Natural killer cell treated with Interleukin-12 subunit alpha and Interleukin-12 subunit beta and Interleukin-15 and Interleukin-18, amount 100 ng/mL, for 72 hours (primary cell): Measurements from ENCODE around the gene AOAH. TPM values are rescaled to one million over a fixed set of nuclear protein-coding genes. Genes with fewer than 3 reads are reported as not detected.

ENCODE experiments used
- ATAC-seq, 2 donors: fragments of 150-1000 bp; cut with Tn5 transposase in 1 of 2; sonication (Bioruptor Pico), chemical (Tn5 transposase) in 1 of 2; 2 replicates each; pipeline ENCODE4 v1.10.0; 2021
- DNase-seq: peaks from one replicate; pipeline ENCODE4 v3.0.0; 2022; ENCODE audit warnings: low spot score
- H3K27ac Mint-ChIP-seq, 2 donors: 1 replicate in 1 of 2; 2 replicates in 1 of 2; pipeline ENCODE4 v1.8.0; 2022; ENCODE audit warnings: mixed read lengths in 2 of 2, mild to moderate bottlenecking in 1 of 2, moderate library complexity in 1 of 2
- H3K27me3 Mint-ChIP-seq, 2 donors: 1 replicate in 1 of 2; 2 replicates in 1 of 2; pipeline ENCODE4 v1.8.0; 2022; ENCODE audit warnings: mixed read lengths in 2 of 2
- H3K36me3 Mint-ChIP-seq: one replicate; pipeline ENCODE4 v1.8.0; 2022; ENCODE audit warnings: mixed read lengths
- H3K4me1 Mint-ChIP-seq, 2 donors: 1 replicate in 1 of 2; 2 replicates in 1 of 2; pipeline ENCODE4 v1.8.0; 2022; ENCODE audit warnings: low read depth in 2 of 2, mixed read lengths in 2 of 2, mild to moderate bottlenecking in 1 of 2
- H3K4me3 Mint-ChIP-seq: one replicate; pipeline ENCODE4 v1.8.0; 2022; ENCODE audit warnings: mixed read lengths
- H3K9me3 Mint-ChIP-seq: 2 replicates; pipeline ENCODE4 v1.8.0; 2022; ENCODE audit warnings: mixed read lengths
- total RNA-seq, 2 donors: library from RNA; stranded (reverse); gene quantifications; one replicate each; pipeline ENCODE4 v1.2.3, GENCODE V29; 2022

Gene AOAH
- total RNA-seq, 2 donors from 2014 or later = 108 to 136 TPM

- peak; percentile 73 for DNase-seq
- H3K27me3 Mint-ChIP-seq = no peaks in the 10 kb centered on the region
- ATAC-seq = peak; percentile 75 to 82
- peak overlapping the region; percentile 62 for H3K4me3 Mint-ChIP-seq
- H3K4me1 Mint-ChIP-seq = peaks cover 66 to 73% of the 10 kb centered on the region in 2 donors
- H3K9me3 Mint-ChIP-seq = peaks cover 3% of the 10 kb centered on the region
- H3K36me3 Mint-ChIP-seq = peaks cover 64% of the 10 kb centered on the region
- peak overlapping the region; percentile 100 for H3K27ac Mint-ChIP-seq
These were observed 53.5 kb downstream of the AOAH start for GRCh38 chr7:36670585-36671431.

DNA sequence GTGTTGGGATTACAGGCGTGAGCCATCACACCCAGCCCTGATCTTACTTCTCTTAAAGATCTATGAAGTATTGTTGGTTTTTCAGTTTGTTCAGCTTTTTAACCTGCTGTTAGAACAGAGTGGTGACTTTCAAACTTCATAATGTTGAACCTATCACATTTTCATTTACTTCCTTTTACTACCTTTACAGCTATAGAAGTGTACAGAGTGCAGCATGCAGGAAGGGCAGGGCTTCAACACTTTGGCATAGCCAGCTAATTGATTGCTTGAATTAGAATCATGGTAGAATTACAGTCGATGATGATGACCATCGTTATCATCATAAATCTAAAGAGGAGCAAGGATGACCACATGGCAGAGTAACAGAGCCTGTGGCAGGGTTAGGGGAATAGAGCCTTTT, 55.5 kb downstream of the AOAH start:
- Mint-ChIP-seq H3K36me3 (peaks cover 70% of the 10 kb centered on the region), H3K4me1 (peaks cover 67 to 76% of the 10 kb centered on the region in 2 donors), H3K27me3 (no peaks in the 10 kb centered on the region), H3K9me3 (peaks cover 9% of the 10 kb centered on the region), H3K27ac (peak overlapping the region; percentile 100), H3K4me3 (peak overlapping the region; percentile 59)
- no peak for ATAC-seq
- no peak for DNase-seq

- H3K9me3 Mint-ChIP-seq = peaks cover 12% of the 10 kb centered on the region
- ATAC-seq (no peak), DNase-seq (no peak)
- H3K36me3 Mint-ChIP-seq = peaks cover 72% of the 10 kb centered on the region
- no peaks in the 10 kb centered on the region for H3K27me3 Mint-ChIP-seq
- peak overlapping the region; percentile 69 for H3K4me3 Mint-ChIP-seq
- H3K4me1 Mint-ChIP-seq = peaks cover 69 to 82% of the 10 kb centered on the region in 2 donors
- peak overlapping the region; percentile 100 for H3K27ac Mint-ChIP-seq
These were observed 56.2 kb downstream of the AOAH start for GRCh38 chr7:36668080-36668479.

- Mint-ChIP-seq H3K4me3 (peak overlapping the region; percentile 69), H3K4me1 (peaks cover 74 to 87% of the 10 kb centered on the region in 2 donors), H3K27me3 (no peaks in the 10 kb centered on the region), H3K27ac (peak overlapping the region; percentile 100), H3K9me3 (peaks cover 12% of the 10 kb centered on the region), H3K36me3 (peaks cover 70% of the 10 kb centered on the region)
- ATAC-seq = no peak
- no peak for DNase-seq
These were observed 57.1 kb downstream of the AOAH start for GRCh38 chr7:36667007-36667745.

DNA sequence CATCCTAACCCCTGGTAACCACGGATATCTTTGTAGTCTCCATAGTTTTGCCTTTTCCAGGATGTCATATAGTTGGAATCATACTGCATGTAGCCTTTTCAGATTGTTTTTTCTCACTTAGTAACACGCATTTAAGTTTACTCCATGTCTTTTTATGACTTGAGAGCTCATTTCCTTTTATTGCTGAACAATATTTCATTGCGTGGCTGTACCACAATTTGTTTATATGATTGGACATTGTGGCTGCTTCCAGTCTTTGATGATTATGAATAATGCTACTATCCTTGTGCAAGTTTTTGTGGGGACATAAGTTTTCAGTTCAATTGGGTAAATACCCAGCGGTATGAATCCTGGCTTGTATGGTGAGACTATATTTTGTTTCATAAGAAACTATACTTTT, 60.8 kb downstream of the AOAH start:
- H3K36me3 Mint-ChIP-seq = peaks cover 62% of the 10 kb centered on the region
- DNase-seq (no peak), ATAC-seq (no peak)
- no peaks in the 10 kb centered on the region for H3K27me3 Mint-ChIP-seq
- H3K4me1 Mint-ChIP-seq = peaks cover 70 to 81% of the 10 kb centered on the region in 2 donors
- peak overlapping the region; percentile 100 for H3K27ac Mint-ChIP-seq
- H3K4me3 Mint-ChIP-seq = no peak overlapping the region
- peaks cover 9% of the 10 kb centered on the region for H3K9me3 Mint-ChIP-seq

DNA sequence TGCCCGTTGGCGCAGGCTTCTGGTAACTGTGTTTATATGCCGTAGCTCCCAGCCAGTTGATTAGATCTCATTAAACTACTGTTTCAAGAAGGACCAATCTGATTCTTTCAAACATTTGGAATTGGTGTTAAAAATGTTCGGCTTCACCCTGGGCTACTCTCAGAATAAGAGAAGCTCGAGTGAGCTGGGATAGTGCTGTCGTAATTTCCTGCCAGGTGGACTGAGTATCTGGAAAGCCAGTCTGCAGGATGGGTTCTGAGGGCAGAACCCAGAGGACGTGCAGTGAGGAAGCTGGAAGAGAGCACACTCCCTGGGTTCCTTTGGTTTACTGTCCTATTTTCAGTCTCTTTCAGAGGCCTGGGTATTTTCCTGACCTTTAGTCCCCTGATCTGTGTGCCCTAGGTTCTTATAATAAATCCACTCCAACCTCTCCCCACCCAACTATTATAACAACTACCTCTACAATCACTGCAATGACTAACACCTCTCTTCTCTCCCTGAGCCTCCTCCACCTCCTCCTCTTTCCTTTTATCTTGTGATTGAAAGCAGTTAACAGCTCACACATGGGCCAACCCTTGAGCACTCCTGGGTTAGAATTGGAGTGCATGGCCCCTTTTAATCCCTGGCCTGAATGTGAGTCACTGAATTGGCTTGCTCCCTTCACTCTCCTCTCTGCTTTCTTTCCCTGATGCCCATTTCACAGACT, 63.0 kb downstream of the AOAH start:
- peak overlapping the region; percentile 100 for H3K27ac Mint-ChIP-seq
- H3K9me3 Mint-ChIP-seq = peaks cover 11% of the 10 kb centered on the region
- peaks cover 52% of the 10 kb centered on the region for H3K36me3 Mint-ChIP-seq
- DNase-seq = no peak
- no peak for ATAC-seq
- H3K4me1 Mint-ChIP-seq = peaks cover 66 to 83% of the 10 kb centered on the region in 2 donors
- no peaks in the 10 kb centered on the region for H3K27me3 Mint-ChIP-seq
- peak overlapping the region; percentile 33 for H3K4me3 Mint-ChIP-seq

DNA sequence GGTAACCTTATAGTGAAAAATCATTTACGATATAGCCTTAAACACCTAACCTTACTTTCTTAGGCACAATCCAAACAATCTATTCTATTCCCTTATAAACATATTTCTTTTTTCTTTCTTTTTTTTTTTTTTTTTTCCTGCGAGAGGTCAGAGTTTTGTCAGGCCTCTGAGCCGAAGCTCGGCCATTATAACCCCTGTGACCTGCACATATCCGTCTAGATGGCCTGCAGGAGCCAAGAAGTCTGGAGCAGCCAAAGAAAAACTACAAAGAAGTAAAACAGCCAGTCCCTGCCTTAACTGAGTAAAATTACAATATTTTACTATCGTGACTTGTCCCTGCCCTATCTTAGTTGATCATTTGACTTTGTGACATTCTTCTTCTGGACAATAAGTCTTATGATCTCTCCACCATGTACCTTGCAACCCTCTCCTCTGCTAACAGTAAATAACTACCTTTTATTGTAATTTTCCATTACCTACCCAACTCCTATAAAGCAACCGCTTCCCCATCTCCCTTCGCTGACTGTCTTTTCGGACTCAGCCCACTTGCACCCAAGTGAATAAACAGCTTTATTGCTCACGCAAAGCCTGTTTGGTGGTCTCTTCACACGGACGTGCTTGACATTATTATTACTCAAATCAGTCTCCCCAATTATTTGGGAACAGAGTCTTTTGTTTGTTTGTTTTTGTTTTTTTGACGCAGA, 64.5 kb downstream of the AOAH start:
- Mint-ChIP-seq H3K27ac (peak overlapping the region; percentile 100), H3K4me3 (no peak overlapping the region), H3K36me3 (peaks cover 52% of the 10 kb centered on the region), H3K9me3 (peaks cover 18% of the 10 kb centered on the region), H3K4me1 (peaks cover 74 to 86% of the 10 kb centered on the region in 2 donors), H3K27me3 (no peaks in the 10 kb centered on the region)
- DNase-seq (no peak), ATAC-seq (no peak)

- peak overlapping the region; percentile 96 for H3K4me3 Mint-ChIP-seq
- H3K36me3 Mint-ChIP-seq = peaks cover 52% of the 10 kb centered on the region
- peaks cover 74 to 86% of the 10 kb centered on the region in 2 donors for H3K4me1 Mint-ChIP-seq
- H3K27ac Mint-ChIP-seq = peak overlapping the region; percentile 100
- H3K9me3 Mint-ChIP-seq = peaks cover 12% of the 10 kb centered on the region
- ATAC-seq (peak; percentile 56 to 67), DNase-seq (no peak)
- H3K27me3 Mint-ChIP-seq = no peaks in the 10 kb centered on the region
These were observed 65.2 kb downstream of the AOAH start for GRCh38 chr7:36659172-36659516.

- peak overlapping the region; percentile 100 for H3K27ac Mint-ChIP-seq
- peak overlapping the region; percentile 96 for H3K4me3 Mint-ChIP-seq
- no peaks in the 10 kb centered on the region for H3K27me3 Mint-ChIP-seq
- H3K36me3 Mint-ChIP-seq = peaks cover 53% of the 10 kb centered on the region
- DNase-seq = peak; percentile 88
- peaks cover 12% of the 10 kb centered on the region for H3K9me3 Mint-ChIP-seq
- peak; percentile 86 to 91 for ATAC-seq
- peaks cover 78 to 86% of the 10 kb centered on the region in 2 donors for H3K4me1 Mint-ChIP-seq
These were observed 65.7 kb downstream of the AOAH start for GRCh38 chr7:36658335-36659171.

GRCh38 chr7:36657036-36657660, 67.1 kb downstream of the AOAH start:
- Mint-ChIP-seq H3K36me3 (peaks cover 54% of the 10 kb centered on the region), H3K4me3 (peak overlapping the region; percentile 96), H3K27ac (peak overlapping the region; percentile 100), H3K4me1 (peaks cover 78 to 88% of the 10 kb centered on the region in 2 donors), H3K27me3 (no peaks in the 10 kb centered on the region), H3K9me3 (peaks cover 9% of the 10 kb centered on the region)
- ATAC-seq (peak; percentile 77 to 80), DNase-seq (peak; percentile 85)

- Mint-ChIP-seq H3K27me3 (no peaks in the 10 kb centered on the region), H3K27ac (peak overlapping the region; percentile 100), H3K36me3 (peaks cover 60% of the 10 kb centered on the region), H3K4me3 (peak overlapping the region; percentile 96), H3K4me1 (peaks cover 87 to 99% of the 10 kb centered on the region in 2 donors), H3K9me3 (peaks cover 12% of the 10 kb centered on the region)
- DNase-seq = no peak
- no peak for ATAC-seq
These were observed 69.9 kb downstream of the AOAH start for GRCh38 chr7:36654436-36654835.

DNA sequence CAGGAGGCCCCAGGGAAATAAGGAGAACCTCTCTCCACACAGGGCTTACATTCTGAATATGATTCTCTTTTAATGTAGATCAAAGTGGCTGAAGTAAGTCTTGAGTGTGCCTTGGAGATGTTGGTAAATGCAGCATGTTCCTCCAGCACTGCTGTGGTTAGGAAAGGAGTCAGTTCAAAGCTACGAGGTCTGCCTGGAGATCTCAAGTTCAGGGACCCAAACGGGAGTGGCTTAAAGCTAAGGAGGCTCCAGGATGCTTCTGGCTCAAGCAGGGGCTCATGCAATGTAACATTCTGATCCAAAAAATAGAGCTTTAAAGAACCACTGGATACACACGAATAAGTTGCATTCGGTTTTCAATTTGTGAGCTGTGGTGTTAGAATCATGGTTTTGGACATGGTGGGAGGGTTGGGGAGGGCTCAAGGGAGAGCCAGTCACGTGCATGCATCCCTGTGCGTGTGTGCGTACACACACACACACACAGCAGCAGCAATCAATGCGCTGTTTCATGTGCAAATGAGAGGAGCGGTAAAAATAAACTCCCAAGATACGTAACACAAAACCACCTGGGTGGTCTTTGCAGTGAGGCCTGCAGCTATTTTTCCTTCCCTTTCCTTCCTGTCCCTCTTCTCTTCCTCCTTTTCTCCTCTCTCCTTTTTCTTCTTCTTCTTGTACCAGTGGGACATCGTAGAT, 70.5 kb downstream of the AOAH start:
- DNase-seq (no peak), ATAC-seq (no peak)
- no peaks in the 10 kb centered on the region for H3K27me3 Mint-ChIP-seq
- H3K4me3 Mint-ChIP-seq = peak overlapping the region; percentile 96
- peaks cover 80 to 93% of the 10 kb centered on the region in 2 donors for H3K4me1 Mint-ChIP-seq
- peaks cover 61% of the 10 kb centered on the region for H3K36me3 Mint-ChIP-seq
- H3K27ac Mint-ChIP-seq = peak overlapping the region; percentile 100
- peaks cover 12% of the 10 kb centered on the region for H3K9me3 Mint-ChIP-seq
